Activated T-cell treated with anti-CD3 and anti-CD28 coated beads for 48 hours (primary cell): ENCODE results near the gene GOLGA8T.
"Not testable (repeated sequence)": the region's sequence is repeated elsewhere in the genome, so short reads cannot be mapped to it uniquely, and the experiment has no call there.

Experiments used
- DNase-seq: peaks from one replicate; pipeline ENCODE4 v3.0.0-alpha.2; 2020; ENCODE audit warnings: low read depth

Gene GOLGA8T

DNA sequence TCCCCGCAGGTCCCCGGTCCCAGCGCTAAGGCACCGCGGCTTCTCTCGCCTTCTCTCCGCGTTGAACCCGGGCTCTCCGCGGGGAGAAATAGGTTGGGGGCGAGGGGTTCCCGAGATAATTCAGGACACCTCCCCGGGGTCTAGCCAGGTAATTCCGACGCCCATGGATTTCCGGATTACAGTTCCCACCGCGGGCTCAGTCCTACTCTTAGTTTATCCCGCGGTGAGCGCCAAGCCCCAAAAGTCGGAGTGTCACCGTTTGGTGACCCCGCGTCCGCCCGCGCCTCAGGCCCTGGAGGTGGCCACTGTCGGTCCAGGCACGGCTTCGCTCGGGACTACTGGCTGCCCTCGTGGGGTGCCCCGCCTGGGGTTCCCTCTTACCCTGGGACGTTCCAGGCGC lies 56.8 kb downstream of the GOLGA8T start:
- not testable (repeated sequence) for DNase-seq

DNA sequence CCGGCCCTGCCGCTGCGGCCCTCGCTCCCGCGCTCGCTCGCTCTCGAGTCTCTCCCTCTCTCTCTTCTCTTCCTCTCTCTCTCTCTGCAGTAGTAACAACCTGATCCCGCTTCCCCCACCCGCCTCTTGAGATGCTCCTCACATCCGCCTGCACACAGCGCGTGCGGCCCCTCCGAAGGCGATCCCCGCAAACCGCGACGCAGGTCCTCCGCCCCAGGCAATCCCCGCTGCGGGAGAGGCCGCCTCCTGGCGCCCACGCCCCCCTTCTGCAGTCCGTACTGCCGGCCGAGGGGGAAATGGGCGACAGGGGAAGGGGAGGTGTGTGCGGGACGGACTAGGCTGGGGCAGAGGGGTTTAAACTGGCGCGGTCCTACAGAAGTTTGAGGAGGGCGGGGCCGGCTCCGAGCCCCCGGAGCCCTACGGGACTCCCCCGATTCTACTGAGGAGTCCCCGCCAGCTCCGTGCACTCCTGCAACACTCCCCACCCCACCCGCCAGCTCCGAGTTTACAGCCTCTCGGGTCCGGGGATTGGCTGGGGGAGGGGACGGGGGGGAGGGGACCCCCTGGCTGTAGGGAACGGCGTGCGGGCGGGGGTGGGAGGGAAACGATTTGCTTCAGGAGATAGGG lies 57.4 kb downstream of the GOLGA8T start:
- DNase-seq = not testable (repeated sequence)

- not testable (repeated sequence) for DNase-seq
Measured at GRCh38 chr15:30192892-30193291, 58.0 kb downstream of the GOLGA8T start.
